ENCODE measurements around the gene TMPRSS4.

The TMPRSS4 gene

DNA sequence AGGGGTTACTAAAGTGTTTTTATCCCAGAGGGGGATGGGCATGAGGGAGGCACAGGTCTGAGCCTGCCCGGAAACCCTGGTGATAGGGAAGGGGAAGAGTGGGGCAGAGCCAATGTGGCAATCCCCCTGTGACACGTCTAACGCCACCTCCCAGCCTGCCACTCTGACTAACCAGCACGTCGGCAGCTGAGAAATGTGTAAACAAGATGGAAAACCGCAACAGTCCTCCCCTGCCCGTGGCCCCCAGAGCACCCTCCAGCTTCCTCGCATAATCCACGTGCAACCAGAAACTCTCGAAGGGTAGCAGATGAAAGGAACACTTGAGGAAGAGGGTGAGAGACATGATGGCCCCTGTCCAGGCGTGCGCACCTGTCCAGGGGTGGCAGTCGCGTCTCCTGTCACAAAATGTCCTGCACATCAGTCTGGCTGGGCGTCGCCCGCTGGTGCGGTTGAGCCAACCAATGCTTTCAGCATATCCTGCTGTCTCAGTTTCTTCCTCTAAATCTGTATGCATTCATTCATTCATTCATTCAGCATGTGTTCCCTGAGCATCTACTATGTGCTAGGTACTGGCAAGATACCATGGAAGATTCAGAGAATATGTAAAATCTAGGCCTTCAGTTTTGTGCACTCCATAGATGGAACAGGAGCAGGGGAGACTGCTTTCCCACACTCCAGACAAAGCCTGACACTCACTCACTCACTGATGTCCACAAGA, 4.5 kb downstream of the TMPRSS4 start:
- peak; percentile 70 for DNase-seq

GRCh38 chr11:118082880-118083552, 6.1 kb downstream of the TMPRSS4 start:
- DNase-seq: no peak

DNA sequence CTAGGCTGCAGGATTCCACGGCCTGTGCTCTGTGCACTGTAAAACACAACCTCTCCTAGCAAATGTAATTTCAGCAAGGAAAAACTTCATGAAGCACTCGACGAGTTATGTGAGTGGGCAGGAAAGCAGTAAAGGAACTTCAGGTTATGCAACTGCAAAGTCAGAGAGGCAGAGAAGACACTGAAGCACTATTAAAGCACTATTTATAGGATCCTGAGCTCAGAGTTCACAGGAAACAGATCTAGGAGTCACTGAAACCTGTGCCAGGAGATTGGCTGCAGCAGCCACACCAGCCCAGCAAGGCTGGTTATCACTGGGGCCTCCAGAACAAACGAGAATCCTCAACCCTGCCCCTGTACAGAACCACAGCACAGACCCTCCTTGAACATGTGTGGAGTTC, 7.4 kb downstream of the TMPRSS4 start:
- peak; percentile 66 for DNase-seq

DNA sequence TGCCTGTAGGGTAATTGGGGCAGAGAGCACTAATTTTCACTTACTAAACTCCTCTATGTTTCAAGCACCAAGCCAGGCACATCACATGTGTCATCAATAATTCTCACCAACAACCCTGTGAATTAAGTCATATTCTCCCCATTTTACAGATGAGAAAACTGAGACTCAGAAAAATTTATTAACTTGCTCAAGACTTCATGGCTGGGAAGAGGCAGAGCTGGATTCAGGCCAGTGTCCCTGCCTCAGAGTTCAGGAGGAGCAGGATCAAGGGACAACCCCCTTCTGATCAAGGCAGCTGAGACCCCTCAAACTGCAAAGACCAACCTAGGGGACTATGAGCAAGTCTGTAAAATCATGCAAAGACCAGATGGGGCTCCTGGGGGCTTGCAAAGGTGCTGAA, 7.8 kb downstream of the TMPRSS4 start:
- DNase-seq: no peak

DNA sequence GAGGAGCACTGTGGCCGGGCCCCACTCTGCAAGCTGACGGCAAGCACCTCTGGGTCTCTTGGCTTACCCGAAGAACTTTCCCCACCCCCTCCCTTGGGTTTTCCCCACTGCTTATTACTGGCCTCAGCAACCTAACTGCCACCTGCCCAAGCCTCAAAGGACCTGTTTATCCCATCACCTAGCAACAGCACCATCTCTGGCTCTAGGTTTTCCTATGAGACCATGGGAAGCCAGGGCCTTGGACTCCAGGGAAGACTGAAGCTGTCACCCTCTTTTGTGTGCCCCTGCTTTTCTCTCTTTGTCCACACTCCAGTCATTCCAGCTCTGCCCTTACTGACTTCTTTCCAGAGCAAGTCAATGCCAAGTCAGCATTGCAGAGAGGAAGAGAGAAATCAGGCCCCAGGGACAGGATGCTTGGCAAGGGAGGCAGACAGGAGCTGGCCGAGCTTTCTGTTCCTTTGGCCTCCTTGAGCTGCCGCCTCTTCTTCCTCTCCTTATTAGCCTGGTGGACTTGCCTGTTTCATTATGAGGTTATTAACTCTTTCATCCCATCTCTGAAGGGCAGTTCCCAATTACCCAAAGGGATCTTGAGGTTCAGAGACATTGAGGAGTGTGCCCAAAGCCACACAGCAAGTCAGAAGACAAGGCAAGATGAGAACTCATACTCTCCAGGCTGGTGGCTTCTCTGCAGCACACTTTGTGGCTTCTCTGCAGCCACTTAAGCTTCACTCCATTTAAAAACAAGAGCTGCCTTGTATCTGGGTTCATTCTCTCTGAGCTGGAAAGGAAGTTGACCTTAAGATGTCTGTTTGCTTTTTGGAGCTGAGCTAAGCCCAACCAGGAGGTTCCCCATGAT, 10.3 kb downstream of the TMPRSS4 start, which contains the start of gene SMIM35:
SMIM35 (minus strand) TSS at position 51 of the 856 bp plus-strand sequence. CDS start 206 bp downstream, outside the sequence.
- no peak for DNase-seq

GRCh38 chr11:118087931-118088330, 11.1 kb downstream of the TMPRSS4 start:
- DNase-seq: peak; percentile 34

GRCh38 chr11:118088531-118088930, 11.7 kb downstream of the TMPRSS4 start:
- DNase-seq: peak; percentile 55

GRCh38 chr11:118090545-118091162, 13.8 kb downstream of the TMPRSS4 start:
- no peak for DNase-seq

DNA sequence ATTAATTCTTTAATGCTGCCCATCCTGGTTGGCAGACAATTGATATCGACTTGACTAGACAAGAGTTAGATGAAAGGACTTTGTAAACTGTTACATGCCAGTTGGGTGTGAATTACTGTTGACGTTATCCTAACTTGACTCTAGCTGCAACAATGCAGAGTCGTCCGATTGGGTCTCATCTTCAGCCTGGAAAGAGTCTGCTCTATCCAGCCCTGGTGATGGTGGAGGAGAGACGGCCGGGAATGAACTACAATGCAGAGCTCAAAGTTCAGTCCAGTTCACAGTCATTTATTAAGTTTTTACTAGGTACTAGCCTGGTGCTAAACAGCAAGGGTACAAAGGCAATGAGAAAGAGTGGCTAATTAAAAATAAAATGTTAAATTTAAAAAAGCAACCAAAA, 14.8 kb downstream of the TMPRSS4 start:
- DNase-seq: no peak

GRCh38 chr11:118092907-118093571, 16.2 kb downstream of the TMPRSS4 start:
- DNase-seq: no peak

DNA sequence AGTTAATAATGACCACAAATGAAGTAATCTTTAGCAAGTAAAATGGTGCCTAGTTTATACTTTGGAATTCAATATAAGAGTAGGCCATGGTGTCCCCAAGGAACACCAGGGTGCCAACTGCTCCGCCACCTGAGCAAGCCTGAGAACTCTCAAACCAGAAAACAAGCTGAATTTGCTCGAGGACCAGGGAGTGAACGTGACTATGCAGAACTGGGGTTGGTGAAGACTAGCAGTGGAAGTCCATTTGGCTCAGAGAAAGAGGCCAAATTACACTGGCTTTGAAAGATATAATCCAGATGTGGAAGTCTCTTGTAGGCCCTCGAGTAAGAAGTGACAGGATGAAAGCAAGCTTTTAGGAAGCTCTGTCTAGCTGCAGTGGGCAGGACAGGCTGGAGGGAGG, 18.6 kb downstream of the TMPRSS4 start:
- DNase-seq: no peak

DNA sequence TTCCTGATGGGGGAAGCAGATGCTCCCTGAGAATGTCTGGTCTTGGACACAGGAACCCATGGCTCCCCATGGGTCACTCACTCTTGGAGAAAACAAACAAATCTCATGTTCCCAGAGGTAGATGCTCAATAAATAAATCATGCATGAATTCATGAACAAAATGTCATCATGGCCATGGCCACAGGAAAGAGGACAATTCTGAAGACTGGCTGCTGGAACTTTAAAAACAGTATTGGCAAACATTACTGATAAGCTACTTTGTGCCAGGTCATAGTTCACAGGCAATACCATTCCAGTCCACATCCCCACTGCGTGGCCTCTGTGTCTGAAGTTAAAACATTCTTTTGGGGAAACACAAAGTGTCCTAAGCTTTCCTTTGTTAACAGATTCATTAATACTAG, 19.1 kb downstream of the TMPRSS4 start:
- no peak for DNase-seq

- no peak for DNase-seq
Observed at GRCh38 chr11:118098996-118099837, 22.3 kb downstream of the TMPRSS4 start.

DNA sequence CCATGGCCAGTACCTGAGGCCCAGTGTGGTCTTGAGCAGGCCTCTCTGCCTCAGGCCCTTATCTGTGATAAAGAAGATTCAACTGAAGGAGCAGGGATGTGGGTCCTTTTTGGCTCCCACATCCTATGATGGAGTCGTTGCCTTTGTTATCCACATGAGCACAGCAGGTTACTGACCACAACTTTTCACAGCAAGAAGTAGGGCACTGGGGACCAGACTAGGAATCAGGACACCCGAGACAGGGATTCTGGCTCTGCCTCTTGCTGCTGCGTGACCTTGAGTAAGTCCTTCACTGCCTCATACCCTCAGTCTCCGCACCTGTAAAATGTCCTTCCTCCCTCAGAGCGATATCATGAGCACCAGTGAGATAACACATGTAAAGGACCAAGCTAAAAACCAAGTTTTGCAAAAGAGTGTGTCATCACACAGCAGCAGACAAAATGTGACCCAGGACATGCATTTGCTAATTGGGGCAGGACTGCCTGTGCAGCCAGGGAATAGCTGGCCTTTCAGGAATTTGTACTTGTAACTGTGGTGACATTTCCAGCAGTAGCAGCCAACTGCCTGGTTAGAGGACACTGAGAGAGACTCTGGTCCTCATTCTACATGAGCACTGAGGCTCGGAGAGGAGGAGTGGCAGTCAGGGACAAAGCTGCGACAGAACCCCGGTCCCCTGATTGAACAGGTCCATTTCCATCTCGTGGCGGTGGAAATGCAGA, 23.1 kb downstream of the TMPRSS4 start:
- no peak for DNase-seq

DNA sequence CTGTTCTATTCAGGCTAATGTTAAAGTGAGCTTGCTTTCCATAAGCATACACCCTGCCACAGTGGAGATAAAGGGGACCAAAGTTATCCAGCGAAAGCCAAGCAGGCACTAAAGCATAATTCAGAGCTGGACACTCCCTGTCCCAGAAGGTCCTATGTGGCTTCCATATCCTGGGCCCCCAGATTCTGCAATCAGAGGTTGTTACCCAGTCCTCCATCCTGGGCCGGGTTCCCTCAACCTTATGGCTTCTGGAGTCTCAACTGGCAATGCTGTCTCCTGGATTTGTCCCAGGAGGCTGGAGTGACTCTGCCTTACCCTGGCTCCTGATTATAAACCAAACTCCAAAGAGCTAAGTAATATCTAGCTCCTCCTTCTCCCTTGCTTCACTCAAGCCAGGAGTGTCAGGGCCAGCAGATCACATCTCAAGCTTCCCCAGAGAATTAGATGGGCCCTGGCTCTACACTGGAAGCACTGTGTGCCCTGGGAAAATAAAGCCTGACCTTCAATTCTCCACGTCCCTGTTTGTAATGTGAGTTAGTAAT, 23.9 kb downstream of the TMPRSS4 start:
- no peak for DNase-seq

GRCh38 chr11:118102721-118103261, 25.9 kb downstream of the TMPRSS4 start:
- peak; percentile 19 for DNase-seq

DNA sequence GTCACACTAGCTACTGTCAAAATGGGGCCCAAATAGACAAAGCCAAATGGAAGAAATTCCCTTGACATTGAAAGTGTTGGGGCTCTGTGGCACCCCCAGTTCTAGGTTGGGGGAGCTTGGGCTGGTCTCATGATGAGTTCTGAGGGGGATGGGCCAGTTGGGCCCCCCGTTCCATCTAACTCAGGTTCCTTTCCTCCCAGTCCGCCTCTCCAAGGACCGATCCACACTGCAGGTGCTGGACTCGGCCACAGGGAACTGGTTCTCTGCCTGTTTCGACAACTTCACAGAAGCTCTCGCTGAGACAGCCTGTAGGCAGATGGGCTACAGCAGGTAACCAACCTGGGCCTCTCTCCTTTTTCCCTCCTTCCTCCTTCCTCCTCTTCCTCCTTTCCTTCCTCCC, 27.6 kb downstream of the TMPRSS4 start:
- no peak for DNase-seq

DNA sequence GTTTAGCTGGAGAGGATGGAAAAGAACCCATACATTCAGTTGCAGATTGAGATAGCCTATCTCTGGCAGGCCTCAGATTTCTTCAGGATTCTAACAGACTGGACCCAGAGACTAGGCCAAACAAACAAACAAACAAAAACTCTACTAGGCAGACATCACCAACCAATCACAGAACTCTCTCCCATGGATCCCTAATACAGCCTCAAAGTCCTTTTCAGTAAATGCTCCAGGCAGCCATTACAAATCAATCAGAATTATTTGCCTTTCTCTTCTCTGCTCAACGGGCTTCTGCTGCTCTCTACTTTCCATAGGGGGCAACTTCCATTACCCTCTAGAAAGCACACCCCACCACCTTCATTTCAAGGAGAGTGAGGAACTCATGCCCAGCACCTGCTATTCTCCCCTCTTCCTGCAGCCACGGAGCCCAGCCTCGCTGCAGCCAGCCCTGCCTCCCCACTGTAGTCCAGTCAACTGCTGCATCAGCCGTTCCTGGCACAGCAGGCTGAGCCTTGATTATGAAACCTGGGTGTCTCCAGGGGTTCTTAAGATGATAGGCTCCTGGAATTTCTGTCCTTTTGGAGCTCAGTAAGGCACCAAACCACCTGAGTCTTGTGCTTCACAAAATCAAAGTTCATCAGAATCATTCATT, 28.9 kb downstream of the TMPRSS4 start:
- no peak for DNase-seq

- DNase-seq: no peak
Observed at GRCh38 chr11:118106789-118107335, 30.0 kb downstream of the TMPRSS4 start.

Measured in suppressor macrophage treated with lipopolysaccharide for 4 hours (primary cell).